ENCODE data around the gene TMEM87A. TPM values are rescaled to one million over a fixed set of nuclear protein-coding genes. Genes with fewer than 3 reads are reported as not detected.

Gene TMEM87A
- total RNA-seq, 2 donors from 2014 or later, result 31.4 to 36.6 TPM

DNA sequence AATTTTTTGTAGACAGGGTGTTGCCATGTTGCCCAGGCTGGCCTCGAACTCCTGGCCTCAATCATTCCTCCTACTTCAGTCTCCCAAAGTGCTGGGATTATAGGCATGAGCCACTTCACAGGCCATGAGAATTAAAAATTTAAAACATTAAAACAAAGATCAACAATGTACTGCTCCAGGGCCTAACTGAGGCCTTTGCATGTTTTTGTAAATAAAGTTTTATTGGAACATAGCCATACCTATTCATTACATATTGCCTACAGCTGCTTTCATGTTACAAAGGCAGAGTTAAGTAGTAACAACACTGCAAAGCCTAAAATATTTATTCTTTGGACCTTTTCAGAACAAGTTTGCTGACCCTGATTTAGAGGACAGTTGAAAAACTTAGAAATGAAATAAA lies 74.7 kb downstream of the TMEM87A start:
- Histone ChIP-seq H3K4me3 (no peak overlapping the region), H3K27me3 (no peaks in the 10 kb centered on the region), H3K27ac (no peak overlapping the region), H3K36me3 (replicated peaks in 1 of 2; ENCODE audit: insufficient read depth in 1 of 2, low read depth in 2 of 2) (peaks cover 0 to 2% of the 10 kb centered on the region in 2 donors), H3K9me3 (no peaks in the 10 kb centered on the region), H3K4me1 (peaks cover 7% of the 10 kb centered on the region)
- ATAC-seq, result no peak
- 95 to 100% methylated on average over 1 of the region's 1 CpG for WGBS, 2 donors
- DNase-seq, result no peak
- TF ChIP-seq, protein P1, sequence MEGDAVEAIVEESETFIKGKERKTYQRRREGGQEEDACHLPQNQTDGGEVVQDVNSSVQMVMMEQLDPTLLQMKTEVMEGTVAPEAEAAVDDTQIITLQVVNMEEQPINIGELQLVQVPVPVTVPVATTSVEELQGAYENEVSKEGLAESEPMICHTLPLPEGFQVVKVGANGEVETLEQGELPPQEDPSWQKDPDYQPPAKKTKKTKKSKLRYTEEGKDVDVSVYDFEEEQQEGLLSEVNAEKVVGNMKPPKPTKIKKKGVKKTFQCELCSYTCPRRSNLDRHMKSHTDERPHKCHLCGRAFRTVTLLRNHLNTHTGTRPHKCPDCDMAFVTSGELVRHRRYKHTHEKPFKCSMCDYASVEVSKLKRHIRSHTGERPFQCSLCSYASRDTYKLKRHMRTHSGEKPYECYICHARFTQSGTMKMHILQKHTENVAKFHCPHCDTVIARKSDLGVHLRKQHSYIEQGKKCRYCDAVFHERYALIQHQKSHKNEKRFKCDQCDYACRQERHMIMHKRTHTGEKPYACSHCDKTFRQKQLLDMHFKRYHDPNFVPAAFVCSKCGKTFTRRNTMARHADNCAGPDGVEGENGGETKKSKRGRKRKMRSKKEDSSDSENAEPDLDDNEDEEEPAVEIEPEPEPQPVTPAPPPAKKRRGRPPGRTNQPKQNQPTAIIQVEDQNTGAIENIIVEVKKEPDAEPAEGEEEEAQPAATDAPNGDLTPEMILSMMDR (IDR thresholded peaks at IDR 0.05), result no peak
- no peak for TF ChIP-seq POLR2A (IDR thresholded peaks at IDR 0.05)
- intact Hi-C loops (cut with DNase I), result no loop called here

DNA sequence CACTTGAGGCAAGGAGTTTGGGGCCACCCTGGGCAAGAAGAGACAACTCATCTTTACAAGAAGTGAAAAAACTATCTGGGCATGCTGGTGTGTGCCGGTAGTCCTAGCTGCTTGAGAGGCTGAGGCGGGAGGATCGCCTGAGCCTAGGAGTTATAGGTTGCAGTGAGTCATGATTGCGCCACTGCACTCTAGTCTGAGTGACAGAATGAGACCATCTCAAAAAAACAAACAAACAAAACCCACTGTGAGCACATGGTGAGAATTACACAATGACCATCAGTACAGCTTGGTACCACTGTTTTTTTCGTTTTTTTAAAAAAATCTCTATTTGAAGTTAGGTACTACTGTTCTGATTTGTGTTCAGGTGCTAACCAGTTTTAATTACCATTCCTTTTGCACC lies 78.7 kb downstream of the TMEM87A start:
- TF ChIP-seq, protein P1 (IDR thresholded peaks at IDR 0.05), result no peak
- no peak for TF ChIP-seq POLR2A (IDR thresholded peaks at IDR 0.05)
- H3K36me3 ChIP-seq (replicated peaks in 1 of 2; ENCODE audit: insufficient read depth in 1 of 2, low read depth in 2 of 2), result peaks cover 0 to 8% of the 10 kb centered on the region in 2 donors
- DNase-seq (peak in 2 of 4 donors; percentile 13 to 30), ATAC-seq (no peak)
- no peaks in the 10 kb centered on the region for H3K27me3 ChIP-seq
- H3K4me1 ChIP-seq, result no peaks in the 10 kb centered on the region
- WGBS, 2 donors, result 86 to 95% methylated on average over 5 of the region's 5 CpGs
- no peak overlapping the region for H3K4me3 ChIP-seq
- no peaks in the 10 kb centered on the region for H3K9me3 ChIP-seq
- H3K27ac ChIP-seq, result no peak overlapping the region
- intact Hi-C loops (cut with DNase I), result no loop called here

DNA sequence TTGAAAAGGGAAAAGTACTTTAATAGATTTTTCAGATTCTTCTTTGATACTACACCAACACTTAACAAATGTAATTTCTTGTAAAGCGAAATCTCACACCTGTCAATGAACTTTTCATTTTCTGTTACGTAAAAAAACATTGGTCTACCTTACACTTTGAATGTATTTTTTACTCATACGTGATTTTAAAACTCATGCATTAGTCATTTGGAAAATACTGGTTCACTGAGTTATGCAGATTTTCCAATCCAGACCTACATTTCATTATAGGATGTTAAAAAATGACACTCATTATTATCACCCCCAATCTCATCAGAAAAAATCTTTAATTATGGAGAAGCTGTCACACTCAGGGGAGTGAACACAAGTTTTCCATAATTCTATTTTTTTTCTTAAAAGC lies 79.8 kb downstream of the TMEM87A start:
- no peaks in the 10 kb centered on the region for H3K4me1 ChIP-seq
- no peaks in the 10 kb centered on the region for H3K27me3 ChIP-seq
- H3K36me3 ChIP-seq (replicated peaks in 1 of 2; ENCODE audit: insufficient read depth in 1 of 2, low read depth in 2 of 2), result peaks cover 0 to 10% of the 10 kb centered on the region in 2 donors
- H3K27ac ChIP-seq, result no peak overlapping the region
- no peak overlapping the region for H3K4me3 ChIP-seq
- 92% methylated on average over 3 of the region's 3 CpGs for WGBS, 2 donors
- intact Hi-C loops (cut with DNase I), result no loop called here
- H3K9me3 ChIP-seq, result no peaks in the 10 kb centered on the region
- no peak for ATAC-seq
- TF ChIP-seq, protein P1 (IDR thresholded peaks at IDR 0.05), result no peak
- TF ChIP-seq POLR2A (IDR thresholded peaks at IDR 0.05), result no peak
- no peak for DNase-seq

DNA sequence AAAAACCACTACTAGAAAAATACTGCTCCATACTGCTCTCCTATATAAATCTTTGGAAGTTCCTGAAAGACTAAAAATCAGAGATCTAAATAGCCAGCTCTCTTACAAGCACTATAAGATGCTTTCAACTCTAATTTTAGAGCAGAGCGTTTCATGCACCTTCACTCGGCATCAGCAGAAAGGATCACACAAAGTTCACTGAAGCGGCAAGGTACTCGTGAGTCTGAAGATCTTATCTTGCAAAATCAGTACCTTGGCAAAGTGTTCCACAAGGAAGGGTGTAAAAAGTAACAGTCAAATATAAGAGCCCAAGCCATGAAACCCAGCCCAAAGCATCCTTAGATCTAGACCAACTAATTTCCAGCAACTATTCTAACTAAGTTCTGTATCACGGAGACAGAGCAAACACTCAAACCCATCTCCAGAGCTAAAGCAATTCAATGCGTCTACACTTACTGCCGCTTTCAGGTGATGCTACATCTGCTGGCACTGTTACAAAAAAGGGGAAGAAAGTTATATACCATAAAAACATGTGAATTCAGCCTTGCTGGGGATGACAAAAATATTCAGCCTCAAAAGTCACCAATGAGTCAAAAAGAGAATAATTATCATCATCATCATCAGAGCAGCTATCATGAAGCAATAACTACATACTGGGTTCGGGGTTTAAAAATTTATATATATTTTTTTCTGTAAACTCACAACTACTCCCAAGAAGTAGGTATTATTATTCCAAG lies 81.5 kb downstream of the TMEM87A start:
- Histone ChIP-seq H3K9me3 (no peaks in the 10 kb centered on the region), H3K27me3 (no peaks in the 10 kb centered on the region), H3K4me1 (no peaks in the 10 kb centered on the region), H3K27ac (no peak overlapping the region), H3K36me3 (replicated peaks in 1 of 2; ENCODE audit: insufficient read depth in 1 of 2, low read depth in 2 of 2) (peaks cover 0 to 23% of the 10 kb centered on the region in 2 donors), H3K4me3 (no peak overlapping the region)
- TF ChIP-seq, protein P1 (IDR thresholded peaks at IDR 0.05), result no peak
- no peak for TF ChIP-seq POLR2A (IDR thresholded peaks at IDR 0.05)
- intact Hi-C loops (cut with DNase I), result no loop called here
- 87 to 89% methylated on average over 8 of the region's 8 CpGs for WGBS, 2 donors
- no peak for DNase-seq
- no peak for ATAC-seq

DNA sequence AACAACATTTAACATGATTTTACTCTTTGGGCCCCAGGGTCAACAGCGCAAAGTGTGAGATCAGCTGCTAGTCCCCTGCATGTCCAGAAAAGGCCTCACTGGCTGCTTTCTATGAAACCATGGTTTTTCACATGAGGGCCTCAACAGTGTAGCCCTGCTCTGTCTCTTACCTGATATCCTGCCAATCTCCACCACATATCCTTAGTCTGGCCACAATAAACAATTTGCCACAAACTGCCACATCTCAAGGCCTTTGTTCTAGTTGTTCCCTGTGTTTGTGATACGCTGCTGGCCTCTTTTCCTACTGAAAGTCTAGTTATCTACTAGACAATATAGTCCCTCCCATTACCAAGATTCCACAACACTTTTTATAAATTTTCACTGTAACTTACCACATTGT lies 82.9 kb downstream of the TMEM87A start:
- DNase-seq, result no peak
- no peaks in the 10 kb centered on the region for H3K4me1 ChIP-seq
- ATAC-seq, result no peak
- no peak overlapping the region for H3K4me3 ChIP-seq
- 89 to 93% methylated on average over 2 of the region's 2 CpGs for WGBS, 2 donors
- intact Hi-C loops (cut with DNase I), result no loop called here
- TF ChIP-seq, protein P1 (IDR thresholded peaks at IDR 0.05), result no peak
- no peak for TF ChIP-seq POLR2A (IDR thresholded peaks at IDR 0.05)
- H3K27ac ChIP-seq, result no peak overlapping the region
- no peaks in the 10 kb centered on the region for H3K9me3 ChIP-seq
- no peaks in the 10 kb centered on the region for H3K27me3 ChIP-seq
- H3K36me3 ChIP-seq (replicated peaks in 1 of 2; ENCODE audit: insufficient read depth in 1 of 2, low read depth in 2 of 2), result peaks cover 0 to 29% of the 10 kb centered on the region in 2 donors

All from body of pancreas (tissue), 4 donors.